Testis (tissue), 2 donors: ENCODE data around the gene PHACTR4.

Experiments
- POLR2A ChIP-seq: fragments of 450-650 bp; IDR thresholded peaks from one replicate; pipeline ENCODE4 v1.6.1; 2017; ENCODE audit warnings: antibody characterized with exemption, mild to moderate bottlenecking, moderate library complexity
- TF ChIP-seq, protein P1 (sequence below), 3 experiments: fragments of 450-650 bp in 2 of 3; fragments of 200-600 bp in 1 of 3; sonication (generic) in 1 of 3; IDR thresholded peaks; one replicate each; pipeline ENCODE4 v1.5.1; 2016 to 2019; ENCODE audit warnings: antibody characterized with exemption in 3 of 3, mild to moderate bottlenecking in 2 of 3, moderate library complexity in 1 of 3

DNA sequence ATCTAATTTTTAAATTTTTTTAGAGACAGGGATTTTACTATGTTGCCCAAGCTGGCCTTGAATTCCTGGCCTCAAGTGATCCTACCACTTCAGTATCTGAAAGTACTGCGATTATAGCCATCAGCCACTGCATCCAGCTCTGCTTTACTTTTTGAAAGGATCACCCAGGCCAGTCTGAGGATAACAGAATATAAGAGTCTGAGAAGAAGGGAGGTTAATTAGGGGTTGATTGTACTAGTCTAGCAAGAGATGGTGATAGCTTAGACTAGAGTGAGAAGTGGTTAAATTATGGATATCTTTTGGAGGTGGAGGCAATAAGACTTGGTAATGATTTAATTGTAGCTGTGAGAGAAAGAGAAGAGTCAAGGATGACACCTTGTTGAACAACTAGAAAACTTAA is 32.2 kb downstream of the PHACTR4 start:
- TF ChIP-seq, protein P1, sequence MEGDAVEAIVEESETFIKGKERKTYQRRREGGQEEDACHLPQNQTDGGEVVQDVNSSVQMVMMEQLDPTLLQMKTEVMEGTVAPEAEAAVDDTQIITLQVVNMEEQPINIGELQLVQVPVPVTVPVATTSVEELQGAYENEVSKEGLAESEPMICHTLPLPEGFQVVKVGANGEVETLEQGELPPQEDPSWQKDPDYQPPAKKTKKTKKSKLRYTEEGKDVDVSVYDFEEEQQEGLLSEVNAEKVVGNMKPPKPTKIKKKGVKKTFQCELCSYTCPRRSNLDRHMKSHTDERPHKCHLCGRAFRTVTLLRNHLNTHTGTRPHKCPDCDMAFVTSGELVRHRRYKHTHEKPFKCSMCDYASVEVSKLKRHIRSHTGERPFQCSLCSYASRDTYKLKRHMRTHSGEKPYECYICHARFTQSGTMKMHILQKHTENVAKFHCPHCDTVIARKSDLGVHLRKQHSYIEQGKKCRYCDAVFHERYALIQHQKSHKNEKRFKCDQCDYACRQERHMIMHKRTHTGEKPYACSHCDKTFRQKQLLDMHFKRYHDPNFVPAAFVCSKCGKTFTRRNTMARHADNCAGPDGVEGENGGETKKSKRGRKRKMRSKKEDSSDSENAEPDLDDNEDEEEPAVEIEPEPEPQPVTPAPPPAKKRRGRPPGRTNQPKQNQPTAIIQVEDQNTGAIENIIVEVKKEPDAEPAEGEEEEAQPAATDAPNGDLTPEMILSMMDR (IDR thresholded peaks at IDR 0.05), result no peak
- no peak for TF ChIP-seq POLR2A
